Thyroid gland (tissue), 4 donors: Measurements from ENCODE around the gene NR2C2.
A peak's percentile ranks its signal among the peaks of the same experiment; 100 is the strongest.

Source experiments
- CTCF ChIP-seq, 6 experiments: fragments of 200-600 bp in 3 of 6; fragments of 450-650 bp in 3 of 6; sonication (generic) in 3 of 6; IDR thresholded peaks; one replicate each; pipeline ENCODE4 v1.5.1; 2016 to 2019; ENCODE audit warnings: antibody characterized with exemption in 6 of 6, mild to moderate bottlenecking in 2 of 6, inconsistent platforms in 1 of 6, moderate library complexity in 1 of 6
- POLR2A ChIP-seq, 2 donors: fragments of 450-650 bp; IDR thresholded peaks; one replicate each; pipeline ENCODE4 v1.6.1; 2017; ENCODE audit warnings: antibody characterized with exemption in 2 of 2, mild to moderate bottlenecking in 2 of 2, moderate library complexity in 1 of 2

GRCh38 chr3:15051531-15051930 lies 104.1 kb downstream of the NR2C2 start:
- TF ChIP-seq POLR2A (IDR thresholded peaks at IDR 0.05) = no peak
- peak in 5 of 6 experiments; percentile 11 to 58 (median 41) for TF ChIP-seq CTCF (IDR thresholded peaks at IDR 0.05)
